SH-SY5Y (cell line): Measurements from ENCODE around the gene KRTAP19-8.

ENCODE experiments used
- GATA2 ChIP-seq: IDR thresholded peaks from 2 replicates; pipeline ENCODE4 v1.6.1; 2011; ENCODE audit warnings: mild to moderate bottlenecking, low read depth, low read length
- GATA3 ChIP-seq: IDR thresholded peaks from 2 replicates; pipeline ENCODE4 v1.6.1; 2011; ENCODE audit warnings: low read depth, mild to moderate bottlenecking, low read length, moderate library complexity

The KRTAP19-8 gene

GRCh38 chr21:31038376-31038775 is at the start of gene KRTAP19-8:
KRTAP19-8 (minus strand) TSS chr21:31038476; CDS start chr21:31038443, 33 bp downstream.
- TF ChIP-seq GATA3 (no peak), GATA2 (no peak)

GRCh38 chr21:31087639-31088473 is 49.6 kb upstream of the KRTAP19-8 start:
- TF ChIP-seq GATA3 (no peak), GATA2 (no peak)

GRCh38 chr21:31084689-31085088 is 46.4 kb upstream of the KRTAP19-8 start:
- TF ChIP-seq GATA3 = no peak
- no peak for TF ChIP-seq GATA2

- TF ChIP-seq GATA2 (no peak), GATA3 (no peak)
Observed at GRCh38 chr21:31078796-31079195, 40.5 kb upstream of the KRTAP19-8 start.

- TF ChIP-seq GATA3 = no peak
- TF ChIP-seq GATA2 = no peak
Observed at GRCh38 chr21:31078216-31078615, 39.9 kb upstream of the KRTAP19-8 start.

GRCh38 chr21:31075848-31076247 is 37.6 kb upstream of the KRTAP19-8 start:
- no peak for TF ChIP-seq GATA3
- TF ChIP-seq GATA2 = no peak

GRCh38 chr21:31072533-31072932 is 34.3 kb upstream of the KRTAP19-8 start:
- TF ChIP-seq GATA3 (no peak), GATA2 (no peak)

GRCh38 chr21:31064803-31065202 is 26.5 kb upstream of the KRTAP19-8 start:
- TF ChIP-seq GATA2 (no peak), GATA3 (no peak)

GRCh38 chr21:31052489-31053142 is 14.3 kb upstream of the KRTAP19-8 start:
- TF ChIP-seq GATA3 (no peak), GATA2 (no peak)

GRCh38 chr21:31050577-31051157 is 12.4 kb upstream of the KRTAP19-8 start:
- TF ChIP-seq GATA3 (no peak), GATA2 (no peak)

- TF ChIP-seq GATA2 (no peak), GATA3 (no peak)
Observed at GRCh38 chr21:31045841-31046240, 7.6 kb upstream of the KRTAP19-8 start.

GRCh38 chr21:31043471-31043870 is 5.2 kb upstream of the KRTAP19-8 start:
- TF ChIP-seq GATA3 (no peak), GATA2 (no peak)

- no peak for TF ChIP-seq GATA2
- no peak for TF ChIP-seq GATA3
Observed at GRCh38 chr21:31042080-31042464, 3.8 kb upstream of the KRTAP19-8 start.

- TF ChIP-seq GATA3 (no peak), GATA2 (no peak)
Observed at GRCh38 chr21:31041295-31042079, 3.2 kb upstream of the KRTAP19-8 start.

GRCh38 chr21:31034378-31034777 is 3.9 kb downstream of the KRTAP19-8 start:
- TF ChIP-seq GATA2 (no peak), GATA3 (no peak)
